Measurements from ENCODE around the gene GRB10. TPM values are rescaled to one million over a fixed set of nuclear protein-coding genes. Genes with fewer than 3 reads are reported as not detected.
"Not testable (repeated sequence)": the region's sequence is repeated elsewhere in the genome, so short reads cannot be mapped to it uniquely, and the experiment has no call there.

Gene GRB10
- total RNA-seq, 2 donors from 2014 or later: 45.4 to 52.6 TPM

- DNase-seq (ENCODE audit: low spot score): no peak
- intact Hi-C loops (cut with DNase I): no loop called here
Observed at GRCh38 chr7:50783801-50784507, 1.3 kb upstream of the GRB10 start.

- intact Hi-C loops (cut with DNase I): no loop called here
- DNase-seq (ENCODE audit: low spot score): no peak
Observed at GRCh38 chr7:50783303-50783702, 607 bp upstream of the GRB10 start.

GRCh38 chr7:50781381-50782293, 1.1 kb downstream of the GRB10 start:
- DNase-seq (ENCODE audit: low spot score): no peak
- intact Hi-C loops (cut with DNase I): no loop called here

GRCh38 chr7:50780436-50780835, 2.3 kb downstream of the GRB10 start:
- no peak for DNase-seq (ENCODE audit: low spot score)
- intact Hi-C loops (cut with DNase I): no loop called here

- no peak for DNase-seq (ENCODE audit: low spot score)
- intact Hi-C loops (cut with DNase I): no loop called here
Observed at GRCh38 chr7:50779427-50779826, 3.3 kb downstream of the GRB10 start.

- intact Hi-C loops (cut with DNase I): no loop called here
- no peak for DNase-seq (ENCODE audit: low spot score)
Observed at GRCh38 chr7:50778189-50778588, 4.5 kb downstream of the GRB10 start.

GRCh38 chr7:50775836-50776235, 6.9 kb downstream of the GRB10 start:
- intact Hi-C loops (cut with DNase I): no loop called here

GRCh38 chr7:50775231-50775630, 7.5 kb downstream of the GRB10 start:
- no peak for DNase-seq (ENCODE audit: low spot score)
- intact Hi-C loops (cut with DNase I): no loop called here

More at GRCh38 chr7:50775836-50776235, 6.9 kb downstream of the GRB10 start:
- DNase-seq (ENCODE audit: low spot score): no peak

GRCh38 chr7:50774319-50774718, 8.4 kb downstream of the GRB10 start:
- DNase-seq (ENCODE audit: low spot score): no peak
- intact Hi-C loops (cut with DNase I): no loop called here

GRCh38 chr7:50773071-50773470, 9.6 kb downstream of the GRB10 start:
- intact Hi-C loops (cut with DNase I); DNase-seq (ENCODE audit: low spot score): not testable (repeated sequence)

GRCh38 chr7:50771120-50772002, 11.3 kb downstream of the GRB10 start:
- no peak for DNase-seq (ENCODE audit: low spot score)
- intact Hi-C loops (cut with DNase I): no loop called here

- DNase-seq (ENCODE audit: low spot score): no peak
- intact Hi-C loops (cut with DNase I): no loop called here
Observed at GRCh38 chr7:50768485-50769474, 13.9 kb downstream of the GRB10 start.

GRCh38 chr7:50766849-50767207, 15.9 kb downstream of the GRB10 start:
- no peak for DNase-seq (ENCODE audit: low spot score)
- intact Hi-C loops (cut with DNase I): no loop called here

- no peak for DNase-seq (ENCODE audit: low spot score)
- intact Hi-C loops (cut with DNase I): no loop called here
Observed at GRCh38 chr7:50766106-50766848, 16.4 kb downstream of the GRB10 start.

GRCh38 chr7:50762337-50762736, 20.4 kb downstream of the GRB10 start:
- intact Hi-C loops (cut with DNase I): no loop called here
- DNase-seq (ENCODE audit: low spot score): no peak

GRCh38 chr7:50761713-50762112, 21.0 kb downstream of the GRB10 start:
- intact Hi-C loops (cut with DNase I): no loop called here
- no peak for DNase-seq (ENCODE audit: low spot score)

GRCh38 chr7:50757703-50758390, 24.8 kb downstream of the GRB10 start:
- no peak for DNase-seq (ENCODE audit: low spot score)
- intact Hi-C loops (cut with DNase I): no loop called here
